ENCODE results near the gene S1PR4.

Gene S1PR4

GRCh38 chr19:3222709-3223108, 44.1 kb downstream of the S1PR4 start:
- Histone ChIP-seq H3K36me3 (no peaks in the 10 kb centered on the region), H3K9me3 (ENCODE audit: severe bottlenecking) (no peaks in the 10 kb centered on the region), H3K4me3 (ENCODE audit: low read depth, low read length) (no peak overlapping the region), H3K27ac (no peak overlapping the region), H3K27me3 (ENCODE audit: insufficient read depth, low read depth, severe bottlenecking) (no peaks in the 10 kb centered on the region)
- no peak for DNase-seq
- TF ChIP-seq CTCF (IDR thresholded peaks at IDR 0.05; ENCODE audit: low read depth, low read length): no peak

- no peaks in the 10 kb centered on the region for H3K27me3 ChIP-seq (ENCODE audit: insufficient read depth, low read depth, severe bottlenecking)
- TF ChIP-seq CTCF (IDR thresholded peaks at IDR 0.05; ENCODE audit: low read depth, low read length): peak; percentile 67
- H3K9me3 ChIP-seq (ENCODE audit: severe bottlenecking): no peaks in the 10 kb centered on the region
- H3K36me3 ChIP-seq: no peaks in the 10 kb centered on the region
- H3K4me3 ChIP-seq (ENCODE audit: low read depth, low read length): peak within 1 kb of the TSS; percentile 40
- DNase-seq: peak; percentile 66
- no peak within 1 kb of the TSS for H3K27ac ChIP-seq
These were observed 46.0 kb downstream of the S1PR4 start, which contains the start of gene CELF5 for GRCh38 chr19:3224346-3225168. Gene CELF5 (plus strand): TSS chr19:3224661. CDS start chr19:3224740, 79 bp downstream.

GRCh38 chr19:3225169-3225485, 46.6 kb downstream of the S1PR4 start:
- no peak for TF ChIP-seq CTCF (IDR thresholded peaks at IDR 0.05; ENCODE audit: low read depth, low read length)
- Histone ChIP-seq H3K27me3 (ENCODE audit: insufficient read depth, low read depth, severe bottlenecking) (no peaks in the 10 kb centered on the region), H3K4me3 (ENCODE audit: low read depth, low read length) (no peak overlapping the region), H3K9me3 (ENCODE audit: severe bottlenecking) (no peaks in the 10 kb centered on the region), H3K27ac (no peak overlapping the region), H3K36me3 (no peaks in the 10 kb centered on the region)
- DNase-seq: no peak

- no peak for TF ChIP-seq CTCF (IDR thresholded peaks at IDR 0.05; ENCODE audit: low read depth, low read length)
- Histone ChIP-seq H3K27ac (no peak overlapping the region), H3K4me3 (ENCODE audit: low read depth, low read length) (no peak overlapping the region), H3K36me3 (no peaks in the 10 kb centered on the region), H3K9me3 (ENCODE audit: severe bottlenecking) (no peaks in the 10 kb centered on the region), H3K27me3 (ENCODE audit: insufficient read depth, low read depth, severe bottlenecking) (no peaks in the 10 kb centered on the region)
- DNase-seq: no peak
These were observed 47.1 kb downstream of the S1PR4 start for GRCh38 chr19:3225677-3226093.

GRCh38 chr19:3227054-3227626, 48.6 kb downstream of the S1PR4 start:
- DNase-seq: no peak
- Histone ChIP-seq H3K4me3 (ENCODE audit: low read depth, low read length) (no peak overlapping the region), H3K36me3 (no peaks in the 10 kb centered on the region), H3K27me3 (ENCODE audit: insufficient read depth, low read depth, severe bottlenecking) (no peaks in the 10 kb centered on the region), H3K27ac (no peak overlapping the region), H3K9me3 (ENCODE audit: severe bottlenecking) (no peaks in the 10 kb centered on the region)
- no peak for TF ChIP-seq CTCF (IDR thresholded peaks at IDR 0.05; ENCODE audit: low read depth, low read length)
